Chondrocyte (in vitro differentiated cells): ENCODE measurements around the gene AUTS2. TPM values are rescaled to one million over a fixed set of nuclear protein-coding genes. Genes with fewer than 3 reads are reported as not detected.

Source experiments
- DNase-seq: peaks from one replicate; pipeline ENCODE4 v3.0.0; 2021; ENCODE audit warnings: mixed read lengths, low spot score
- H3K27ac Mint-ChIP-seq: one replicate; pipeline ENCODE4 v1.8.0; 2021; ENCODE audit warnings: mild to moderate bottlenecking, moderate library complexity, mixed read lengths; ENCODE audit not compliant: unreplicated experiment
- H3K27me3 Mint-ChIP-seq: 2 replicates; pipeline ENCODE4 v1.8.0; 2021; ENCODE audit warnings: low read depth, mixed read lengths
- H3K36me3 Mint-ChIP-seq: 2 replicates; pipeline ENCODE4 v1.8.0; 2021; ENCODE audit warnings: low read depth, mixed read lengths
- H3K4me1 Mint-ChIP-seq: 2 replicates; pipeline ENCODE4 v1.8.0; 2021; ENCODE audit warnings: low read depth, mild to moderate bottlenecking, mixed read lengths
- H3K4me3 Mint-ChIP-seq: one replicate; pipeline ENCODE4 v1.8.0; 2021; ENCODE audit warnings: mild to moderate bottlenecking, moderate library complexity, mixed read lengths; ENCODE audit not compliant: unreplicated experiment
- H3K9me3 Mint-ChIP-seq: 2 replicates; pipeline ENCODE4 v1.8.0; 2021; ENCODE audit warnings: low read depth, mixed read lengths
- CTCF ChIP-seq: fragments of 200-600 bp; sonication (generic); IDR thresholded peaks from 2 replicates; pipeline ENCODE4 v1.5.0; 2021; ENCODE audit warnings: antibody characterized with exemption, mild to moderate bottlenecking, moderate library complexity
- total RNA-seq: library from RNA; stranded (reverse); gene quantifications from 3 replicates; pipeline ENCODE4 v1.2.1, GENCODE V29; 2021

AUTS2 gene
- total RNA-seq, 1 donor from 2014 or later = 31.5 TPM

- peaks cover 3% of the 10 kb centered on the region for H3K36me3 Mint-ChIP-seq
- H3K4me1 Mint-ChIP-seq = peaks cover 13% of the 10 kb centered on the region
- no peaks in the 10 kb centered on the region for H3K9me3 Mint-ChIP-seq
- H3K4me3 Mint-ChIP-seq = no peak overlapping the region
- no peak for TF ChIP-seq CTCF
- H3K27ac Mint-ChIP-seq = no peak overlapping the region
- no peaks in the 10 kb centered on the region for H3K27me3 Mint-ChIP-seq
- no peak for DNase-seq
Observed at GRCh38 chr7:70638158-70639107, 1040.2 kb downstream of the AUTS2 start.

DNA sequence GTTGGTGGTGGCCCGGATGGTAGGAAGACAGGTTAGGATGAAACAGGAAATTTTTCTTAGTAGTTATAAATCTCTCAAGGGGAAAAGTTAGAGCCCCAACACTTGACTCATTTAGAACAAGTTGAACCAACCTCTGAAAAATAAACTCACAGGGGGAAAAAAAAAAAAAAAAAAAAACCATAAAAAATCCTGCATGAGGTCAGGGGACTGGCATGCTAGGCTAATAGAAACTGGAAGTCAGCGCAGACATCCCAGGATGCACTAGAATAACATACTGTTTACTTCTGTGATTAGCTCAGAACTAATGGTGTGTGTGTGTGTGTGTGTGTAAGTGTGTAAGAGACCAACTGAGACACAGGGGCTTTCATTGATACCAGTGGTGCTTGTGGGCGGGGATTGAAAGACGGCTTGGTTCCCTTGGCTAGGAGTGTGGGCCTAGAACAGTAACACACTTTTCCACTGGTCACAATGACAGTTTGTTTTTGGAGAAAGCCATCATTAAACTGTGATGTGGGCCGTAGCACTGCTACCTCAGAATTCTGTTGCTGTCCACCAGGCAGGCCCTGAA is 1042.1 kb downstream of the AUTS2 start:
- Mint-ChIP-seq H3K27me3 (no peaks in the 10 kb centered on the region), H3K4me1 (peaks cover 8% of the 10 kb centered on the region), H3K36me3 (peaks cover 3% of the 10 kb centered on the region), H3K27ac (peak overlapping the region; percentile 1), H3K9me3 (no peaks in the 10 kb centered on the region), H3K4me3 (no peak overlapping the region)
- DNase-seq = no peak
- TF ChIP-seq CTCF = no peak

- Mint-ChIP-seq H3K4me3 (no peak overlapping the region), H3K9me3 (no peaks in the 10 kb centered on the region), H3K27ac (no peak overlapping the region), H3K4me1 (peaks cover 8% of the 10 kb centered on the region), H3K27me3 (no peaks in the 10 kb centered on the region), H3K36me3 (peaks cover 3% of the 10 kb centered on the region)
- no peak for TF ChIP-seq CTCF
- DNase-seq = no peak
Observed at GRCh38 chr7:70641882-70642281, 1043.6 kb downstream of the AUTS2 start.

- H3K9me3 Mint-ChIP-seq = no peaks in the 10 kb centered on the region
- no peak overlapping the region for H3K27ac Mint-ChIP-seq
- TF ChIP-seq CTCF = no peak
- no peaks in the 10 kb centered on the region for H3K27me3 Mint-ChIP-seq
- peaks cover 6% of the 10 kb centered on the region for H3K4me1 Mint-ChIP-seq
- peaks cover 3% of the 10 kb centered on the region for H3K36me3 Mint-ChIP-seq
- H3K4me3 Mint-ChIP-seq = no peak overlapping the region
- DNase-seq = no peak
Observed at GRCh38 chr7:70645279-70645678, 1047.0 kb downstream of the AUTS2 start.

- H3K27me3 Mint-ChIP-seq = no peaks in the 10 kb centered on the region
- H3K27ac Mint-ChIP-seq = no peak overlapping the region
- H3K4me3 Mint-ChIP-seq = no peak overlapping the region
- TF ChIP-seq CTCF = no peak
- no peaks in the 10 kb centered on the region for H3K9me3 Mint-ChIP-seq
- H3K4me1 Mint-ChIP-seq = peaks cover 3% of the 10 kb centered on the region
- no peak for DNase-seq
- H3K36me3 Mint-ChIP-seq = peaks cover 3% of the 10 kb centered on the region
Observed at GRCh38 chr7:70645876-70646351, 1047.6 kb downstream of the AUTS2 start.
